ENCODE data around the gene AGBL1.

Gene AGBL1

DNA sequence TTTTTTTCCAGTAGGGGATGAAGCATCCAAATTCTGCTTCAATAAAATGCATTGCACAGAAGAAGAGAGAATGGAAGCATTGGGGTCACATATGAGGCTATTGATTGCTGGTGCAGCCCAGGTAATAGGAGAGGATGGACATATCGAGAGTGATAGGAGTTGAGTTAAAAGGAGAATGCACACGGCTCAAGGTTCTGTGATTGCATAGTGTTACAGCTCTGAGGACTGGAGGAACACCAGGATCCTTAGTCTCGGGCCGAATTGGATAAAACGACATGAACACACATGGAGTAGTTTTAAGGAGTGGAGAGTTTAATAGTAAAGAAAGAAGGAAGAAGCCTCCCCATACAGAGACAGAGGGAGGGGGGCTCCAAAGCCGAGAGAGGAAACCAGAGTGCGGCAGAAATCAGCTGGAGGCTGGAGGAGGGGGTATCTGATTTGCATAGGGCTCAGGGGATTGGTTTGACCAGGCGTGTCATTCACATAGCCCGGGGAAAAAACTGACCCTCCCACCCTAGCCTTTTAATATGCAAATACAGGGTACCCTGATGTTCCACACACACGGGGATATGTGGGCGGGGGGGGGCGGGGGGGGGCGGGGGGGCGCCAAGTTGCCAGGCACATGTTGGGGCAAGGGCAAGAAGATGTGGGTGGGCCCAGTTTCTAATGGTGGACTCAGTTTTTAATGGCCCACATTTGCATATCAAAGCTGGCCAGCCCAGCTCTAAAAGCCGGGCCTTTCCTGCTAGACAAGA lies 156.9 kb downstream of the AGBL1 start:
- no peak for DNase-seq (ENCODE audit: low spot score)

DNA sequence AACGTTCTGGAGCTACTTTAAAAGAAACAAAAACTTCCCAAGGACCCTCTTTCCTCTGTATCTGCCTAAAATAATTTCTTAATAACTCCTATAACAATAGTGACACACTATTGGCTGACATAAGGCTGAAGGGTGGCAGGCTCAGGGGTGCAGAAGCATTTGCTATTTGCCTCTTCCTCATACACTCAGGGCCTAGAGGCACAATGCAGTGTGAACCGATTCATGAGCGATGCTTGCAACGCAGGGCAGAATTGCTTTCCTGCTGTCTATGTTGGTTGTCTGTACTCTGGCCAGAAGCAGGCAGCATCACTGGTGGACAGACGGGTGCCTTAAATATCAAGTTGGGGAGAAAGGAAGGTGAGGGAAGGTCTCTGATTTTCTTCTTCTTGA lies 157.4 kb downstream of the AGBL1 start:
- DNase-seq (ENCODE audit: low spot score), result no peak

DNA sequence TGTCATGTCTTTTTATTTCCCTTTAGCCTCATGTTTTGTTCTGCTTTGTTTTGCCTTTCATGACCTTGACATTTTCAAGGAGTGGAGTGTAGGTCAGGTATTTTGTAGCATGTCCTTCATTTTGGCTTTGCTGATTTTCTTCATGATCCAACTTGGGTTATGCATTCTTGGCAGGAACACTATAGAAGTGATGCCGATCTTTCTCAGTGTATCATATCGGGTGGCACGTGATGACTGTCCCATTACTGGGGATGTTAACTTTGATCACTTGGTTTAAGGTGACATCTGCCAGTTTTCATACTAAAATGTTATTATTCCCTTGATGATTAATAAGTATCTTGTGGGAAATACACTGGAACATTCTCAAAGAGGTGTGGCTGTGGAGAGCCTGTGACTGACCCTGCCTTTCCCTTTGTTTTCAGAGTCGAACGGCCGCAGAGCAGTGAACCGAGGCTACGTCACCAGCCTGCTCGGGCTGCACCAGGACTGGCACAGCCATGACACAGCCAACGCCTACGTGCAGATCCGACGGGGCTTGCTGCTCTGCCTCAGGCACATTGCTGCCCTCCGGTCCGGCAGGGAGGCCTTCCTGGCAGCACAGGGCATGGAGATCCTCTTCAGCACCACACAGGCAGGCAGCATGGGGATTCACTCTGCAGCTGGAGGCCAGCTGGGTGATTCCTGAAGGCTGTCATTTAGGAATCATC lies 167.7 kb downstream of the AGBL1 start:
- DNase-seq (ENCODE audit: low spot score), result no peak

DNA sequence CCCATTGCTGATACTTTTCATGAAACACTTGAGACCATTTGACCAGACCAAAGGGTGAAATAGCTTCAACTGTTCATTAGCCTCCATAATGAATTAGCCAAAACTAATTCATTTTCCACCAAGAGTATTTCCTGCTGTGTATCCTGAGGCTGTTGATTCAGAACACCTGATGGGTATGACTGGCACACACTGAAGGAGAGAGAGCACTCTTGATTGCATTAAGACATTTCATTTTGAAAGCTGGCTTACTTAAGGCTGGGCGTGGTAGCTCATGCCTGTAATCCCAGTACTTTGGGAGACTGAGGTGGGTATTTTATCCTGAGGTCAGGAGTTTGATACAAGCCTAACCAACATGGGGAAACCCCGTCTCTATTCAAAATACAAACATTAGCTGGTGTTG lies 175.6 kb downstream of the AGBL1 start:
- DNase-seq (ENCODE audit: low spot score), result no peak

DNA sequence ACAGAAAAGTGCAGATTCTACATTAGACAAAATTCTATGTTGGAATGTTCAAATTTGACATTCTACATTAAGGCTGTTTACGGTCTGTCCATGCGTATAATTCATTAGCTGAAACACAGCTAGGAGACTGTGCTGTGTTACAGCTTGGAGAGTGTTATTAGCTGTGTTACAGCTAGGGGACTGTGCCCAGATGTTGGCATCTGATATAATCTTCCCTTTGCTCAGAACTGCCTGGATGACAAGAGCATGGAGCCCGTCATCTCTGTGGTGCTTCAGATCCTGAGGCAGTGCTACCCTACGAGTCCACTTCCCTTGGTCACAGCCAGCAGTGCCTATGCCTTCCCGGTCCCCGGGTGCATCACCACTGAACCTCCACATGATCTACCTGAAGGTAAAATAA lies 177.0 kb downstream of the AGBL1 start:
- DNase-seq (ENCODE audit: low spot score), result no peak

DNA sequence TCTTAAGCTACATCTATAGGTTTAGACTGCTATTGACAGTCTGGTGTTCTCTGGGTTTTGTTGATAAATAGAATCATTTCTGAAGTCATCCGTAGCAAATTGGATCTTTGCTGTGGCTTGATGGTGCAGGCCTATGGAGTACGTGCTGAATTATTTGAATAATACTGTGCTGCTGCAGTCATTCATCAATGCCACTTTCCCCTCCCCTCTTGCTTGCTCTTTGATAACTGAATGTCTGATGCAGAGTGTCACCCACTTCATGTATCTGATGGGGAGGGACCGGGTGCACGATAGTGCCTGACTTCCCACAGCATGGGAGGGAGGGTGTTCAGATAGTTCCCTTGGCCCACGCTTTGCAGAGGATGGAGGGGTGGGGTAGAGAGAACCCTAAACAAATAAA lies 179.9 kb downstream of the AGBL1 start:
- DNase-seq (ENCODE audit: low spot score), result no peak

DNA sequence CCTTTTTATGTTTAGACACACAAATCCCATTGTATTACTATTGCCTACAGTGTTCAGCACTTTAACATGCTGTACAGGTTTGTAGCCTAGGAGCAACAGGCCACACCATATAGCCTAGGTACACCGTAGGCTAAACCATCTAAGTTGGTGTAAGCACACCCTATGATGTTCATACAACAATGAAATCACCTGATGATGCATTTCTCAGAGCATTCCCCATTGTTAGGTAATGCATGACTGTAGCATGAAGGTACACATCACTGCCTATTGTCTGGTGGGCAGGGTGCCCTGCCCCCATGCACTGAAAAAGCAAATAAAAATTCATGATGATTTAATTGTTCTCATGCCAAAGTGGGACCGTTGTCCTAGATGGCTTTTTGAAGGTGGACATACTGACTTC lies 183.6 kb downstream of the AGBL1 start:
- no peak for DNase-seq (ENCODE audit: low spot score)

DNA sequence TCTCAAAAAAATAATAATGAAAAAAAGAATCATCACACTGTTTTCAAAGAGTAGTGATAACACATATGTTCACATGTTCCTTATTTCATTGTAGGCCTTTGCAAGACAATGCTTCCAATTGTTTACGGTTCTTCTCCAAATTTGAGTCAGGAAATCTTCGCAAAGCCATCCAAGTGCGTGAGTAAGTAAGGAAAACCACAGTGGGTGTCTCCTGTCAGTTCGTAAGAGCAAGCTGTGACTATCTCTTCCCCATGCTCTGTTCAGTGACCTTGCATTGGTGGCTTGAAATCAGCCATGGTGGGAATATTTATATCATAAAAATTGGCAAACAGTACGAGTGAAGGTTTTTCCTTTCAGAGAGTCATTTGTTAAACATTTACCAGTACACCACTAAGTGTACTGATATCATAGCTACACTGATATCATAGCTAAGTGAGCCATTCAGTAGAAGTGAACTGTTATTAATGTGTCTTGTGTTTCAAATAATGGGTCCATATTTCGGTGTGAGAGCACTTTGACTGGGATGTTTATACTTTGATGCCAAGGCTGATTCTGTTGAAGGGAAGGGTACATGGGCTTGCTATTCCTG lies 187.3 kb downstream of the AGBL1 start:
- no peak for DNase-seq (ENCODE audit: low spot score)

DNA sequence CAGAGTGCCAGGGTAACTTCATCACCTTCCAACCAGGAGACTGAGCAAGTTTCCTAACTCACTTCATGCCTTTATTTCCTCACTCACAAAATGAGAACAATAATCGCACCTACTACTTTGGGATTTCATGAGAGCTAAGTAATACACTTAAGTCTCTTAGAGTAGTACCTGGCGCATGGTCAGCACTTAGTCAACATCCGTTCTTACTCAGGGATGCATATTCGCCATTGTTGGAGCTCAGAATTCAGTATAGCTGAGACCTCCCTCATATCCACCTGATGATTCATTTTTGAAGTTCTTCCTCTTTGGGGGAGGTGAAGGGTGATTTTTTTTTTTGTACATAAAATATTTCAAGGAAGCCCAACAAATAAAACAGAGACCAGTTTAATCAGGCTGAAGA lies 188.2 kb downstream of the AGBL1 start:
- DNase-seq (ENCODE audit: low spot score), result no peak

DNA sequence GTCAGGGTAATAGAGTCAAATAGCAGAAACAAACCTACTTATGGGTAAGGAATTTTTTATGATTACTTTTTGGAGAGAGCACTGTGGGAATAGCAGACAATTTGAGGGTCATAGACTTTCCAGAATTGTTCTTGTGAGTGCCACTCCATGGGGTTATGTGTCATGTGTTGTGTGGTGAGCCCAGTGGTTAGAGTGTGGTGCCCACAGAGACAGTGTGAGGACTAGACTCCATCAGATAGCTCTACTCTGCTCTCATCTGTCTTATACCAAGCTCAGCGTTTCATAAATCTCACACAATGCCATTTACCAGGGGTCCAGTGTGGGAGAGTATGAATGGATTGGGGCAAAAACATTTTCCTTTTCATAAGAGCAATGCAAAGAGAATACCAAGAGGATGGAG lies 188.9 kb downstream of the AGBL1 start:
- DNase-seq (ENCODE audit: low spot score), result no peak

DNA sequence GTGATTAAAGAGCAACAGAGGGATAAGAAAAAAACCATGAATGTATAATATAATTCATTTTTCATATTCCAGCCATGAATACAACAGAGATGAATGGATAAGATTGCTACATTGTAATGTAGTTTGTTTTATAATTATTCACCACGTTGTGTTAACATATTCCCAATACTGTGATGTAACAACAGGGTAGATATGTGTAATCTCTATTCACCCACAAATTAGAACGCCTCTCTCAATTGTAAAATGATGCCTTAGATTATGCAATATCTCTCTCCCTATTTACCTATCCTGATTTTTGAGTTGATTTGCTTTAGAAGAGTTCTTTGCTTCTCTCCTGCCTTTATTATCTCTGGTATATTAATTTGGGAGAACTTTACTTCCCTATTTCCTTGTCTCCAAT lies 193.6 kb downstream of the AGBL1 start:
- DNase-seq (ENCODE audit: low spot score), result no peak

DNA sequence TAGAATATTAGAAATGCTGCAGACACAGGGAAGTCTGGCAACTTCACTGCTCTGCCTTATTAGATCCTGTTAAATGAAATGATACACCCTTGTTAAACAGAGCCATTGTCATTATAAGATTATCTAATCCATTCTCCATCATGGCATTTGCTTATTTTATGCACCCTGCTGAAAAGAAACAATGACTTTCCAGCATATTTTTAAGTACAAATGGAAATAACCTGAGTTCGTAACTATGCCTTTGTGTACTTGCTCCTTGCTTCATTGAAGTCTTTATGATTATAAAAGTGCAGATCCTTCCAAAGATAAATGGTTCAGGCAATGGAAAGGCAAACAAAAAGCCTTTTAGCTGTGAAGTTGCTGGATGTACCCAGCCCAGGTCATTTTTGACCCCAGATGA lies 195.7 kb downstream of the AGBL1 start:
- DNase-seq (ENCODE audit: low spot score), result no peak

DNA sequence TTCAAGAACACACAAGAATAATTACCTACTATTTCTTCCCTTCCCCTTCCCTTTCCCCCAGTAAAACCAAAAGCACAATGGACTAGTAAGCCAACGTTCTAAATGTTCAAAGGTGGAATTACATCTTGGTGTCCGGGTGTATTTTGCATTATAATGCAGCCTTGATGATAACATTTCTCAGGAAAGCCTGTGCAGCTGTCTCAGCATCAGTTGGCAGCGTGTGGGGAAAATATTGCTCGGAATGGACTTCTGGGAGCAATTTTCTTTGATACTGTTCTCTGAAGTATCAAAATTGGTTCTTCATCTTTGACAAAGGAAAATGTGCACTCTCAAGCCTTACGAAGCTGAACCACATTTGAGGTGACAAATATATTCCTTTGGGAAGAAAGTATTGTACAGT lies 198.9 kb downstream of the AGBL1 start:
- DNase-seq (ENCODE audit: low spot score), result no peak

DNA sequence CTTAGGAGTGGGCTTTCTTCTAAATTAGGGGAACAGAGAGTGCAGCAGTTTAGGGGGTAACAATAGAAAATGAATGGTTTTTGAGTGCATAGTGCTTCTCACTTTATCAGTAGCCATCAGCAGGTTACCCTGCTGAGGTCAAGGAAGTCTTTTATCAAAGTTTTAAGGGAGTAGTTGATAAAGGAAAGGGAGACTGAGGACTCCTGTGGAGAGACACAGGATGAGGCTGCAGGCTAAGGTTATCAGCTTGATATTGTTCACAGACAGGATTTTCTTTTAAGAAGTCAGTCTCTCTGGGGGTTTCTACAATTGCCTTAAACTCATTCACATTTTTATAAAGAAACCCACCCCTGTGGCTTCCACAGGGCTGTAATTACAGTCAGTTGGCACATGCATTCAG lies 205.0 kb downstream of the AGBL1 start:
- DNase-seq (ENCODE audit: low spot score), result no peak

DNA sequence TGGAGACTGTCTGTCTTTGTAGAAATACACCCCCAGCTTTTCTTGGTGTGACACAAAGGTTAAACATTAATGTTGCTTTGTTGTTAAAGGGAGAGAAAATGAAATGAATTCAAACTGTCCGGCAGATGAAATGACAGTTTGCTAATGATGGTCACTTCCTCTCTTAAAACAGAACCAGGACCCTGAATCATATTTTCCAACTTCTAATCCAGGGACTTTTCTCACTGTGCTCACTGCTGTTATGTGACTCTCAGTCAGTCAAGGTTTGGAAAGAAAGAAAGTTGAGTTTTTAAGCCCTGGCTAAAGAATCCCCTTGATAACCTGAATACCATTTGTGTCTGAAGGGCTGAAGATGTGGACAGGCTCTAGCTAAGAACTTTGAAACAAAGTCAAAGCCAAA lies 215.8 kb downstream of the AGBL1 start:
- no peak for DNase-seq (ENCODE audit: low spot score)

DNA sequence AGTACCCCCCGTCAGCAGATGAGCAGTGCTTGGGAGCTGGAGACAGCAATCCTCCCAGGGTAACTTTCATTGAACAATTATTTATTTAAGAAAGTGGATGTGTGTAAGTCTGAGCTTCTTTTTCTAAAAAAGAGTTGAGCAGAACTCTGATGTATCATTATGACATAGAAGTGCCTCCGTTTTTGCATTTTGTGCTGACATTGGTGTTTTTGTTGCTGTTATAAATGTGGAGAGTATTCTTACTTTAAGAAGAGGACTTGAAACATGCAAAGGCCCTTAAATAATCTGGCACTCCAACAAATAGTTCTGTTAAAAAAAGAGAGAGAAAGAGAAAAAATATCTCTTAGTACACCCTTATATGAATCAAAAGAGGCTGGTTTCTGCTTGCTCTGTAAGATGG lies 217.1 kb downstream of the AGBL1 start:
- DNase-seq (ENCODE audit: low spot score), result no peak

DNA sequence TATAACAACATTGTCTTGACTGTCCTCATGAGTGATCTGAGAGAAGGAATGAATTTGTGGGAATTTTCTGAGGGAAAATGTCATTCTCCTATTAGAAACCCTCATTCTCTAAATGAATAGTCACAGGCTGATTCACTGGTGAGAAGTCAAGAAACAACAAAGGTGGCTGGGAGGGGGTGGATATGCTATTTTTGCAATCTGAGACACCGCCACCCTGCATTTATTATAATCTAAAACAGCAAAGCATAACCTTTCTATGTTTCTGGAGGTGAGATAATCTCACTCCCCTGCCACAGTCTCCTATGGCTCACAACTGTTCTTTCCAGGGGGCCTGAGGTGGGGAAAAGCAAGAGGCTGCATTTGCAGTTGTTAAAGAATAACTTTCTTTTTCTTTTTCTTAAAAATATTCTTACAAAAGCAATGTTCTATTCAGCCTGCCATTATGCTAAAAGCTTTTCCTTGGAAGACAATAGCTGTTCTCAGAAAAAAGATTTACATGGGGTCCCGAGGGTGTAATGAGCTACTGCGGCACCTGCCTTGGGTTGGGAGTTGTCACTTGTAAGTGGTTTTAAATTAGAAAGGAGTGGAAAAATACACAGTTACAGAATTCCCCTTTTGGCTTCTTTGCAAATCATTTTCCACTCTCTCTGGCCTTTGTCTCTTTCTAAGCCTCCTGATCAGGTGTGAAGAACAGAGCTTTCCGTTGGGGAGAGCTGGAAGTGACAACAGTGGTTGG lies 220.9 kb downstream of the AGBL1 start:
- no peak for DNase-seq (ENCODE audit: low spot score)

DNA sequence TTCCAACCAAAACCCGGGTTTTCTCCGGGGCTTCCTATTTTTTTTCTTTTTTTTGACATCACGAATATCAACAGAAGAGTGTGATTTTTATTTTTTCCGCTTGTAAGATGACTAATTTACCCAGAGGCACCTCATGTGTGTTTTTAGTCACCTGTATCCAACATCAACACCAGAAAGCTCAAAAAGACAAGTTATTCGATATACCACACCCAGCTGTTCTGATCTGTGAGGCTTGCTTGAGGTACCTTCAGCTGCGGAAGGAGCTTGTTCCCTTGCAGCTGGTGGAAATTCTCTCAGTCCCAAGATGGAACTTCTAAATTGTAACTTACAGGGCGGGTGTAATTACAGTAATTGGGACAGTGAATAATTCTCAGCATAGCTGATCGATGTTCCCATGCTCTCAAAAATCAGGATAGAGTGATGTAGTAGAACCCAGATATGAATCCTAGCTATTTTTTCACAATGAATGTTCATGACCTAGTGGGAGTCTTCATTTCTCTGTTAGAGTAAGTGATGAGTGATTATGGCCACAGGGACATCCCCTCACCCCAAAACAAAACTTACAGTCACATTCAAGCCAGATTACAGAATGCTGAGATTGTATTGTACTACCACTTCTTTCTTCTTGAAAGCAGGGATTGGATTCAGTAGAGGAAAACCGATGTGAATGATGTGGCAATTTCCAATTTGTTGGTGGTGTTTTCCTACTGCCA lies 232.1 kb downstream of the AGBL1 start:
- no peak for DNase-seq (ENCODE audit: low spot score)

DNA sequence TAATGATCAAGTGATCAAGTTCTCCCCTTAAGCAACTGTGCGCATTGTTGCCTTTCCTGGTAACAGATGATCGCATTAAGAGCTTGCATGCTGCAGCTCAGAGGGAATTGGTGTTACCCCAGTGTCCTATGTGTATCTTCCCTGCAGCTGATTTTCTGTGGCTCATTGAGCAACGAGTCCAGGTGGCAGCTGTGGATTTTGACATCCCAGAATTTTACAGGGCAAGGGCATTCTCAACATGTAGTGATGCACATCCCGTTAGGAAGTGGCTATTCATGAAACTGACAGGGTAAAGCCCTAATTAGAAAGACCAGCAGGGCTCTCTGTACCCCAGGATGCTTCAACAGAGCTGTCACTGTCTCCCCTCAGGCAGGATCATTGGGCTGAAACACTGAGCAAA lies 232.8 kb downstream of the AGBL1 start:
- DNase-seq (ENCODE audit: low spot score), result no peak

DNA sequence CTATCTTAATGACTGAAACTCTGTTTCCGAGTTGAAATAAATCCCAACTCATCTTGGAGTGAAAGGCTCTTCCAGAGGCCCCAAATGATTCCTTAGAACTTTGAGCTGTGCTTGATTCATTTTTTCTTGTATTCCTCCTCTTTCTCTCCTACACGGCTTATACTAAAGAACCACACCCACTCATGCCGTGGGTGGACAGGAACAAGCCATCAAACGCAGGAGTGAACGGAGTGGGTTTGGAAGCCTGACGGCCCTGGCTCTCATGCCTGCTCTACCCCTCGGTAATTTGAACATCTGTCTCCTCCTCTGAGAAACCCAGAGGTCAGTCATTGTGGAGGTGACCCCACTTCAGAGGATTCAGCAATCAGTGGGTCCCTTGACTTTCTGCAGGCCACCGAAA lies 236.5 kb downstream of the AGBL1 start:
- DNase-seq (ENCODE audit: low spot score), result no peak

DNA sequence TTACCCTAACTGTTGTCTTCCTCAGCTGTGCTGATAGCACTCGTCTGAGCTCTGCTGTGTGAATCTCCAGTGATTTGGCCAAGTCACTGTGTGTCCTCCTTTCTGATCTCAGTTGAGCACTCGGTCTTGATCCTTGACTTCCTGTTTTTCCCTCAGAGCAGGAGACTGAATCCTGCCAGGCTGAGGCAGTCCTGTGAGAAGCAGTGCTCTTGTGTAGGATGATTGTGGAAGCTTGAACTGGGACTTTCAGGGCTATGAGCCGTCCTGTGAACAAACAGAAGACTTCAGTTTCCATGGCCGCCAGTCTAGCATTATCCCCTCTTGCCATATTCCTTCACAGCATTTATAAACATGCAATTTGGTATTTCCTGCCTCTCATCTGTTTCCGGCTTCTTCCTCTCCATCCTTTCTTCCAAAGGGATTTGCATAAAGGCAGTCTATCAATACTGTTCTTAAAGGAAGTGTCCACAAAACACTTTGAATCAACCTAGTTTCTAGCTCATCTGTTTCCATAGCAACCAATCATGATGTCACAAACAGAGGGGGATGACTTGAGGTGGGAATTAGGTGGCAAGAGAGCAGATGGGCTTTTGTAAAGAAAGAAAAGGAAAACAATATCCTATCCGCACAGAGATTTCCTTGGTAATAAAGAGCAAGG lies 237.2 kb downstream of the AGBL1 start:
- DNase-seq (ENCODE audit: low spot score), result no peak

DNA sequence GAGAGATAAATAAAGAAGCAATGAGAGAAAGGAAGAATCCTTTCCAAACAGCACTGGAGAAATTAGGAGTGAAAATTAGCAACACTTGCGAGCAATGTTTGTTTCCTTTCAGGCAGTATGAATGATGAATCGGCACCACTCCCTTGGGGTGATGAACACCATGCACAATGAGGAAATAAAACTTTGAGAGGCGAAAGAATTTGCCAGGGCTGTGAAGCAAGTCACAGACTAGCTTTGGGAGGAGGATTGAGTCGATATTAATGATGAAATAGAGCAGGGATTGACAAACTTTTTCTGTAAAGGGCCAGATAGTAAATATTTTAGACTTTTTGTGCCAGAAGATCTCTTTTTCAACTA lies 237.7 kb downstream of the AGBL1 start:
- no peak for DNase-seq (ENCODE audit: low spot score)
